Measurements from ENCODE around the gene RUFY1.
A peak's percentile ranks its signal among the peaks of the same experiment; 100 is the strongest.
"Not testable (repeated sequence)": the region's sequence is repeated elsewhere in the genome, so short reads cannot be mapped to it uniquely, and the experiment has no call there.

RUFY1 gene

GRCh38 chr5:179533907-179534306 is 16.4 kb upstream of the RUFY1 start:
- no peak for DNase-seq
- in situ Hi-C loops (cut with MboI; ENCODE audit: low pct_unique_long_range_greater_than_20kb, low sequenced_read_pairs), result no loop called here

- DNase-seq, result no peak
- in situ Hi-C loops (cut with MboI; ENCODE audit: low pct_unique_long_range_greater_than_20kb, low sequenced_read_pairs), result no loop called here
Measured at GRCh38 chr5:179534431-179534830, 15.9 kb upstream of the RUFY1 start.

GRCh38 chr5:179536676-179537075 is 13.7 kb upstream of the RUFY1 start:
- in situ Hi-C loops (cut with MboI; ENCODE audit: low pct_unique_long_range_greater_than_20kb, low sequenced_read_pairs), result no loop called here
- DNase-seq, result no peak

- DNase-seq, result no peak
- in situ Hi-C loops (cut with MboI; ENCODE audit: low pct_unique_long_range_greater_than_20kb, low sequenced_read_pairs), result no loop called here
Measured at GRCh38 chr5:179542170-179542569, 8.2 kb upstream of the RUFY1 start.

- DNase-seq; in situ Hi-C loops (cut with MboI; ENCODE audit: low pct_unique_long_range_greater_than_20kb, low sequenced_read_pairs): not testable (repeated sequence)
Measured at GRCh38 chr5:179543275-179543674, 7.1 kb upstream of the RUFY1 start.

GRCh38 chr5:179553006-179553405 is 2.7 kb downstream of the RUFY1 start:
- DNase-seq, result no peak
- in situ Hi-C loops (cut with MboI; ENCODE audit: low pct_unique_long_range_greater_than_20kb, low sequenced_read_pairs), result no loop called here

- in situ Hi-C loops (cut with MboI; ENCODE audit: low pct_unique_long_range_greater_than_20kb, low sequenced_read_pairs), result no loop called here
- no peak for DNase-seq
Measured at GRCh38 chr5:179553875-179554274, 3.5 kb downstream of the RUFY1 start.

- in situ Hi-C loops (cut with MboI; ENCODE audit: low pct_unique_long_range_greater_than_20kb, low sequenced_read_pairs), result no loop called here
- no peak for DNase-seq
Measured at GRCh38 chr5:179554981-179555380, 4.6 kb downstream of the RUFY1 start.

GRCh38 chr5:179558261-179558799 is 8.0 kb downstream of the RUFY1 start:
- in situ Hi-C loops (cut with MboI; ENCODE audit: low pct_unique_long_range_greater_than_20kb, low sequenced_read_pairs); DNase-seq: not testable (repeated sequence)

- in situ Hi-C loops (cut with MboI; ENCODE audit: low pct_unique_long_range_greater_than_20kb, low sequenced_read_pairs), result no loop called here
- no peak for DNase-seq
Measured at GRCh38 chr5:179558932-179559283, 8.6 kb downstream of the RUFY1 start.

GRCh38 chr5:179559284-179560252 is 9.2 kb downstream of the RUFY1 start:
- no peak for DNase-seq
- in situ Hi-C loops (cut with MboI; ENCODE audit: low pct_unique_long_range_greater_than_20kb, low sequenced_read_pairs), result no loop called here

GRCh38 chr5:179564526-179564925 is 14.2 kb downstream of the RUFY1 start:
- in situ Hi-C loops (cut with MboI; ENCODE audit: low pct_unique_long_range_greater_than_20kb, low sequenced_read_pairs), result no loop called here
- DNase-seq, result no peak

- in situ Hi-C loops (cut with MboI; ENCODE audit: low pct_unique_long_range_greater_than_20kb, low sequenced_read_pairs), result no loop called here
- peak; percentile 94 for DNase-seq
Measured at GRCh38 chr5:179568721-179569120, 18.4 kb downstream of the RUFY1 start.

GRCh38 chr5:179572386-179572785 is 22.0 kb downstream of the RUFY1 start:
- no peak for DNase-seq
- in situ Hi-C loops (cut with MboI; ENCODE audit: low pct_unique_long_range_greater_than_20kb, low sequenced_read_pairs), result no loop called here

GRCh38 chr5:179577286-179577960 is 27.1 kb downstream of the RUFY1 start:
- in situ Hi-C loops (cut with MboI; ENCODE audit: low pct_unique_long_range_greater_than_20kb, low sequenced_read_pairs), result no loop called here
- no peak for DNase-seq

GRCh38 chr5:179585941-179586401 is 35.6 kb downstream of the RUFY1 start:
- in situ Hi-C loops (cut with MboI; ENCODE audit: low pct_unique_long_range_greater_than_20kb, low sequenced_read_pairs), result no loop called here
- DNase-seq, result peak; percentile 83

GRCh38 chr5:179588166-179588565 is 37.8 kb downstream of the RUFY1 start:
- in situ Hi-C loops (cut with MboI; ENCODE audit: low pct_unique_long_range_greater_than_20kb, low sequenced_read_pairs), result no loop called here
- DNase-seq, result no peak

GRCh38 chr5:179595916-179596315 is 45.6 kb downstream of the RUFY1 start:
- DNase-seq, result no peak
- in situ Hi-C loops (cut with MboI; ENCODE audit: low pct_unique_long_range_greater_than_20kb, low sequenced_read_pairs), result no loop called here

- no peak for DNase-seq
- in situ Hi-C loops (cut with MboI; ENCODE audit: low pct_unique_long_range_greater_than_20kb, low sequenced_read_pairs), result no loop called here
Measured at GRCh38 chr5:179596421-179596820, 46.1 kb downstream of the RUFY1 start.

- DNase-seq, result no peak
- in situ Hi-C loops (cut with MboI; ENCODE audit: low pct_unique_long_range_greater_than_20kb, low sequenced_read_pairs), result no loop called here
Measured at GRCh38 chr5:179599100-179599499, 48.7 kb downstream of the RUFY1 start.

Measured in KBM-7 (cell line).